ENCODE data around the gene ATP11C.

The ATP11C gene

DNA sequence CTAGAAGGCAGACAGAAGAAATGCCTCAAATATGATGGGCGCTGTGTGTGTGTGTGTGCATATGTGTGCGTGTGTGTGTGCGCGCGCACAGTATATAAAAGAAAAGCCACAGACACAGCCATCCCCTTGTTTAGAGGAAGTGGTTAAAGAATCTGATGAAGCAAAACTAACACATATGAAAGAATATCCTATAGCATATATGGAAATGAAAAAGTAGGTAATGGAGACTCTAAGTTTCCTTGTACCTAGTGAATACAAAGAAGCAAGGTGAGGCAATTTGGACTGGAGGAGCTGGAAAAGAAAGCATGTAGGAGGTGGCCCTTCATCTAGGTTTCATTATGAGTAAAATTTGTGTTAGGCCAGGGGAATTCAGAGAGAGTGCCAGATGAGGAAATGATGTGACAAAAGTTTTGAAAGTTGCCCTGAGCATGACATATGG lies 166.3 kb downstream of the ATP11C start:
- Histone ChIP-seq H3K27ac (no peak overlapping the region), H3K4me3 (no peak overlapping the region)
- no peak for DNase-seq (ENCODE audit: low spot score)
- TF ChIP-seq, protein P1, sequence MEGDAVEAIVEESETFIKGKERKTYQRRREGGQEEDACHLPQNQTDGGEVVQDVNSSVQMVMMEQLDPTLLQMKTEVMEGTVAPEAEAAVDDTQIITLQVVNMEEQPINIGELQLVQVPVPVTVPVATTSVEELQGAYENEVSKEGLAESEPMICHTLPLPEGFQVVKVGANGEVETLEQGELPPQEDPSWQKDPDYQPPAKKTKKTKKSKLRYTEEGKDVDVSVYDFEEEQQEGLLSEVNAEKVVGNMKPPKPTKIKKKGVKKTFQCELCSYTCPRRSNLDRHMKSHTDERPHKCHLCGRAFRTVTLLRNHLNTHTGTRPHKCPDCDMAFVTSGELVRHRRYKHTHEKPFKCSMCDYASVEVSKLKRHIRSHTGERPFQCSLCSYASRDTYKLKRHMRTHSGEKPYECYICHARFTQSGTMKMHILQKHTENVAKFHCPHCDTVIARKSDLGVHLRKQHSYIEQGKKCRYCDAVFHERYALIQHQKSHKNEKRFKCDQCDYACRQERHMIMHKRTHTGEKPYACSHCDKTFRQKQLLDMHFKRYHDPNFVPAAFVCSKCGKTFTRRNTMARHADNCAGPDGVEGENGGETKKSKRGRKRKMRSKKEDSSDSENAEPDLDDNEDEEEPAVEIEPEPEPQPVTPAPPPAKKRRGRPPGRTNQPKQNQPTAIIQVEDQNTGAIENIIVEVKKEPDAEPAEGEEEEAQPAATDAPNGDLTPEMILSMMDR (IDR thresholded peaks at IDR 0.05), result no peak

- no peak overlapping the region for H3K27ac ChIP-seq
- H3K4me3 ChIP-seq, result no peak overlapping the region
- no peak for DNase-seq (ENCODE audit: low spot score)
- TF ChIP-seq, protein P1 (IDR thresholded peaks at IDR 0.05), result no peak
Observed at GRCh38 chrX:139762400-139763183, 170.3 kb downstream of the ATP11C start.

- no peak overlapping the region for H3K27ac ChIP-seq
- TF ChIP-seq, protein P1 (IDR thresholded peaks at IDR 0.05), result no peak
- no peak for DNase-seq (ENCODE audit: low spot score)
- H3K4me3 ChIP-seq, result no peak overlapping the region
Observed at GRCh38 chrX:139759637-139760036, 173.2 kb downstream of the ATP11C start.

DNA sequence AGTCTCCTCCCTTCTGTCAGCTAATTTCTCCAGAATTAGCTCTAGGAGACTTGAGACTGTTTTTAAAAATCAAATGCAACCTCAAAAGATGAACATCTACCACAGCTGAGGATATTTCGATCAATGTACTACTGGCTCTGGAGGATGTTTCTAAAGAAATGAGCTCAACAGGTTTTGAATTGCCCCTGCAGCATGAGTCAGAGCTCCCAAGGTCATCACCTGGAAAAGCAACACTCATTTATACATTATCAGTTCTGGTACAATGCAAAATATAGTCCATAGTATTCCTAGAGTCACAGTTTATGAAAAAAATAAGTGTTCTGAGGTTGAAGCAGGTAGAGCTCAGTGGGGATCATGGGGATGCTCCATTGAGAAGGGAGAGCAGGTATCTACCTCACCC lies 174.0 kb downstream of the ATP11C start:
- no peak for DNase-seq (ENCODE audit: low spot score)
- no peak overlapping the region for H3K4me3 ChIP-seq
- no peak overlapping the region for H3K27ac ChIP-seq
- TF ChIP-seq, protein P1 (IDR thresholded peaks at IDR 0.05), result no peak

DNA sequence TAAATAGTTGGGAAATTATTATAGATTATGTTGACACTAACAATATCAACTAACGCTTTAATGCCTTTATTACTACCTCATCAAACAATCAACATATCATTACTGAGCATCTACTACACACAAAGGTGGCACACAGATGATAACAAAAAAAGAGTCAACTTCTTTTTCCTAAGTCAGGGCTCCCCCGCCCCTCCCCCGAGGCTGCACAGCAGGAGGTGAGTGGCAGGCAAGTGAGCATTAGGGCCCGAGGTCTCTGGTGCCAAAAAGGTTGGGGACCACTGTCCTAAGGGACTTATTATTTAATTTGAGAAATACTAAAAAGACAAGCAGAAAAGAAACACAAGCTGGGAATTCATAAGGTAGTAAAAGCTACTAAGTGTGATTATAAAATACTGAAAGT lies 174.6 kb downstream of the ATP11C start:
- DNase-seq (ENCODE audit: low spot score), result no peak
- Histone ChIP-seq H3K27ac (no peak overlapping the region), H3K4me3 (no peak overlapping the region)
- TF ChIP-seq, protein P1 (IDR thresholded peaks at IDR 0.05), result no peak

GRCh38 chrX:139751053-139751452 lies 181.8 kb downstream of the ATP11C start:
- Histone ChIP-seq H3K4me3 (no peak overlapping the region), H3K27ac (no peak overlapping the region)
- no peak for DNase-seq (ENCODE audit: low spot score)
- TF ChIP-seq, protein P1 (IDR thresholded peaks at IDR 0.05), result no peak

- DNase-seq (ENCODE audit: low spot score), result no peak
- Histone ChIP-seq H3K4me3 (no peak overlapping the region), H3K27ac (no peak overlapping the region)
- TF ChIP-seq, protein P1 (IDR thresholded peaks at IDR 0.05), result no peak
Observed at GRCh38 chrX:139750390-139750789, 182.5 kb downstream of the ATP11C start.

Data from coronary artery (tissue), 2 donors.